Left ventricle myocardium inferior (tissue), 1 donor: ENCODE results near the gene TUBGCP4. TPM values are rescaled to one million over a fixed set of nuclear protein-coding genes. Genes with fewer than 3 reads are reported as not detected.

ENCODE experiments used
- DNase-seq: peaks from one replicate; pipeline ENCODE4 v3.0.0-alpha.2; 2020
- H3K27ac ChIP-seq: fragments of 200-600 bp; replicated peaks from 2 replicates; pipeline ENCODE4 v1.8.0; 2021
- H3K27me3 ChIP-seq: fragments of 200-600 bp; 2 replicates; pipeline ENCODE4 v1.8.0; 2021; ENCODE audit warnings: low read depth
- H3K36me3 ChIP-seq: fragments of 200-600 bp; 2 replicates; pipeline ENCODE4 v1.8.0; 2021
- H3K4me1 ChIP-seq: fragments of 200-600 bp; 2 replicates; pipeline ENCODE4 v1.8.0; 2021
- H3K4me3 ChIP-seq: fragments of 200-600 bp; 2 replicates; pipeline ENCODE4 v1.8.0; 2021; ENCODE audit warnings: mild to moderate bottlenecking, moderate library complexity
- H3K9me3 ChIP-seq: fragments of 200-600 bp; replicated peaks from 2 replicates; pipeline ENCODE4 v1.8.0; 2021
- CTCF ChIP-seq: fragments of 200-600 bp; IDR thresholded peaks from 2 replicates; pipeline ENCODE4 v1.8.0; 2021; ENCODE audit warnings: antibody characterized with exemption, mild to moderate bottlenecking, borderline replicate concordance
- intact Hi-C: fragments of 100-400 bp; cut with micrococcal nuclease; formaldehyde crosslinking; loops from one replicate; pipeline ENCODE4 v1.11.0; 2022
- total RNA-seq: library from RNA; stranded (reverse); fragmentation: NEBNext Ultra II Directional; extraction: Animal tissue kit (Norgen Biotek cat#: 25700); gene quantifications from one replicate; pipeline ENCODE4 v1.2.1, GENCODE V29; 2021
- donor health status: DM: no; HTN: yes; CAD: no; lungs with severe emphysema.

Gene TUBGCP4
- total RNA-seq, 1 donor from 2014 or later = 10.8 TPM

GRCh38 chr15:43414196-43414595 is 43.3 kb downstream of the TUBGCP4 start:
- no peak for TF ChIP-seq CTCF
- Histone ChIP-seq H3K27me3 (no peaks in the 10 kb centered on the region), H3K9me3 (no peaks in the 10 kb centered on the region), H3K36me3 (peaks cover 90% of the 10 kb centered on the region), H3K4me1 (no peaks in the 10 kb centered on the region), H3K27ac (no peak overlapping the region), H3K4me3 (no peak overlapping the region)
- DNase-seq = no peak
- intact Hi-C loops = no loop called here

- Histone ChIP-seq H3K4me3 (no peak overlapping the region), H3K27me3 (no peaks in the 10 kb centered on the region), H3K4me1 (peaks cover 3% of the 10 kb centered on the region), H3K9me3 (no peaks in the 10 kb centered on the region), H3K36me3 (peaks cover 86% of the 10 kb centered on the region), H3K27ac (no peak overlapping the region)
- TF ChIP-seq CTCF = no peak
- intact Hi-C loops = no loop called here
- no peak for DNase-seq
These were observed 49.5 kb downstream of the TUBGCP4 start for GRCh38 chr15:43420435-43420834.

- no peak for TF ChIP-seq CTCF
- intact Hi-C loops = no loop called here
- H3K27me3 ChIP-seq = no peaks in the 10 kb centered on the region
- H3K4me3 ChIP-seq = no peak overlapping the region
- no peaks in the 10 kb centered on the region for H3K9me3 ChIP-seq
- H3K4me1 ChIP-seq = peaks cover 3% of the 10 kb centered on the region
- DNase-seq = no peak
- peaks cover 84% of the 10 kb centered on the region for H3K36me3 ChIP-seq
- no peak overlapping the region for H3K27ac ChIP-seq
These were observed 50.0 kb downstream of the TUBGCP4 start for GRCh38 chr15:43420876-43421275.

- H3K27me3 ChIP-seq = no peaks in the 10 kb centered on the region
- intact Hi-C loops = no loop called here
- no peak overlapping the region for H3K4me3 ChIP-seq
- H3K36me3 ChIP-seq = peaks cover 85% of the 10 kb centered on the region
- H3K9me3 ChIP-seq = no peaks in the 10 kb centered on the region
- TF ChIP-seq CTCF = no peak
- H3K4me1 ChIP-seq = peaks cover 3% of the 10 kb centered on the region
- DNase-seq = no peak
- H3K27ac ChIP-seq = no peak overlapping the region
These were observed 52.9 kb downstream of the TUBGCP4 start for GRCh38 chr15:43423793-43424192.

GRCh38 chr15:43429687-43430086 is 58.8 kb downstream of the TUBGCP4 start:
- Histone ChIP-seq H3K27me3 (no peaks in the 10 kb centered on the region), H3K4me1 (no peaks in the 10 kb centered on the region), H3K9me3 (no peaks in the 10 kb centered on the region), H3K27ac (no peak overlapping the region), H3K36me3 (peaks cover 82% of the 10 kb centered on the region), H3K4me3 (no peak overlapping the region)
- no peak for TF ChIP-seq CTCF
- intact Hi-C loops = no loop called here
- no peak for DNase-seq

GRCh38 chr15:43433165-43433564 is 62.3 kb downstream of the TUBGCP4 start:
- H3K36me3 ChIP-seq = peaks cover 79% of the 10 kb centered on the region
- H3K4me3 ChIP-seq = no peak overlapping the region
- no peaks in the 10 kb centered on the region for H3K9me3 ChIP-seq
- no peaks in the 10 kb centered on the region for H3K27me3 ChIP-seq
- H3K27ac ChIP-seq = no peak overlapping the region
- no peak for TF ChIP-seq CTCF
- DNase-seq = no peak
- H3K4me1 ChIP-seq = no peaks in the 10 kb centered on the region
- intact Hi-C loops = no loop called here
